PC-9 (cell line): Measurements from ENCODE around the gene PDE4D. TPM values are rescaled to one million over a fixed set of nuclear protein-coding genes. Genes with fewer than 3 reads are reported as not detected.

Experiments used
- BruUV-seq: library from RNA; stranded (reverse); fragments of 400-500 nt; replicated peaks from 2 replicates; lab custom pipeline; 2021; lab: Mats Ljungman, UMichigan
- CTCF ChIA-PET: fragments of 300-600 bp; sonication (Branson Sonifier 250); formaldehyde crosslinking; loops from one replicate; lab custom pipeline; 2022; ENCODE audit warnings: antibody characterized with exemption; lab: Charles Lee
- POLR2A ChIA-PET: fragments of 300-600 bp; sonication (Branson Sonifier 250); formaldehyde crosslinking; loops from one replicate; lab custom pipeline; 2022; ENCODE audit warnings: antibody characterized with exemption; ENCODE audit not compliant: unreplicated experiment; lab: Charles Lee
- DNase-seq, 2 experiments: peaks; one replicate each; pipeline versions ENCODE4 v3.0.0 to v3.0.0-alpha.2; 2015 to 2022; ENCODE audit warnings: mixed read lengths in 1 of 2
- H2AFZ ChIP-seq: fragments of 200-600 bp; sonication (generic); 2 replicates; pipeline ENCODE4 v1.8.1; 2017; ENCODE audit warnings: antibody characterized with exemption
- H3F3A ChIP-seq: fragments of 200-600 bp; sonication (generic); 2 replicates; pipeline ENCODE4 v1.8.1; 2017; ENCODE audit warnings: antibody characterized with exemption, mild to moderate bottlenecking, low read depth; ENCODE audit not compliant: insufficient read depth
- H3K27ac ChIP-seq: fragments of 200-600 bp; sonication (generic); 2 replicates; pipeline ENCODE4 v1.6.1; 2016; ENCODE audit warnings: mixed run types
- H3K27me3 ChIP-seq: fragments of 200-600 bp; sonication (generic); 2 replicates; pipeline ENCODE4 v1.6.1; 2016; ENCODE audit warnings: low read depth, mixed run types; ENCODE audit not compliant: insufficient read depth
- H3K36me3 ChIP-seq: fragments of 200-600 bp; sonication (generic); 2 replicates; pipeline ENCODE4 v1.6.1; 2016; ENCODE audit warnings: low read depth, mixed run types
- H3K4me1 ChIP-seq: fragments of 200-600 bp; sonication (generic); replicated peaks from 2 replicates; pipeline ENCODE4 v1.6.1; 2016; ENCODE audit warnings: mixed run types; ENCODE audit not compliant: insufficient read depth
- H3K4me2 ChIP-seq: fragments of 200-600 bp; sonication (generic); 2 replicates; pipeline ENCODE4 v1.6.1; 2017; ENCODE audit warnings: mixed run types
- H3K4me3 ChIP-seq: fragments of 200-600 bp; sonication (generic); 2 replicates; pipeline ENCODE4 v1.6.1; 2016; ENCODE audit warnings: mixed run types
- H3K79me2 ChIP-seq: fragments of 200-600 bp; sonication (generic); 2 replicates; pipeline ENCODE4 v1.6.1; 2017; ENCODE audit warnings: low read depth, mixed run types
- H3K9me2 ChIP-seq: fragments of 200-600 bp; sonication (generic); 2 replicates; pipeline ENCODE4 v1.8.1; 2017; ENCODE audit warnings: mild to moderate bottlenecking; ENCODE audit not compliant: insufficient read depth
- H3K9me3 ChIP-seq: fragments of 200-600 bp; sonication (generic); 2 replicates; pipeline ENCODE4 v1.8.1; 2016; ENCODE audit warnings: low read depth; ENCODE audit not compliant: insufficient read depth
- H4K20me1 ChIP-seq: fragments of 200-600 bp; sonication (generic); 2 replicates; pipeline ENCODE4 v1.8.1; 2017; ENCODE audit not compliant: insufficient read depth
- EZH2 ChIP-seq: fragments of 200-600 bp; sonication (generic); IDR thresholded peaks from 2 replicates; pipeline ENCODE4 v1.8.0; 2017; ENCODE audit warnings: antibody characterized with exemption, low read depth
- intact Hi-C: fragments of 100-400 bp; cut with micrococcal nuclease; formaldehyde crosslinking; loops from one replicate; pipeline ENCODE4 v1.10.0; 2022; ENCODE audit not compliant: unreplicated experiment
- total RNA-seq: library from RNA; stranded (reverse); gene quantifications from 2 replicates; pipeline ENCODE4 v1.2.3, GENCODE V29; 2021
- TF ChIP-seq, protein P1 (sequence below): fragments of 200-600 bp; sonication (generic); conservative IDR thresholded peaks from 2 replicates; pipeline ENCODE4 v1.6.1; 2017; ENCODE audit warnings: mixed run types, antibody characterized with exemption, mild to moderate bottlenecking, moderate library complexity

The PDE4D gene
- total RNA-seq, 1 experiment from 2014 or later, result 9.8 TPM

DNA sequence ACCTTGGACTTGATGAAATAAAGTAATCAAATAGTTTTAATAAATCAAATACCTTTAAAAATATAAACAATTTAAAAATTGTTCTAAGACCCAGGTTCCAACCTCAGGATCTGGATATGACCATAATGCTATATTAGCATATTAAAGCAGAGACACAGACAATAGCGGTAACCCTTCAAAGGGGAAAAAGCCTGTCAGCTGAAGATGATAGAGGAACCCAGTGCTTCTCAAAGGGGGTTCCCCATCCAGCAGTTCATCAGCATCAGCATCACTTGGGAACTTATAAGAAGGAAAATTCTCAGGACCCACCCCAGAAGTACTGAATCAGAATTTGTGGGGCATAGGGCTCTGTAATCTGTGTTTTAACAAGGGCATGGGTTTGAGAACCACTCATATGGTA lies 791.1 kb downstream of the PDE4D start:
- no peak for DNase-seq
- H2AFZ ChIP-seq, result no peak overlapping the region
- TF ChIP-seq, protein P1, sequence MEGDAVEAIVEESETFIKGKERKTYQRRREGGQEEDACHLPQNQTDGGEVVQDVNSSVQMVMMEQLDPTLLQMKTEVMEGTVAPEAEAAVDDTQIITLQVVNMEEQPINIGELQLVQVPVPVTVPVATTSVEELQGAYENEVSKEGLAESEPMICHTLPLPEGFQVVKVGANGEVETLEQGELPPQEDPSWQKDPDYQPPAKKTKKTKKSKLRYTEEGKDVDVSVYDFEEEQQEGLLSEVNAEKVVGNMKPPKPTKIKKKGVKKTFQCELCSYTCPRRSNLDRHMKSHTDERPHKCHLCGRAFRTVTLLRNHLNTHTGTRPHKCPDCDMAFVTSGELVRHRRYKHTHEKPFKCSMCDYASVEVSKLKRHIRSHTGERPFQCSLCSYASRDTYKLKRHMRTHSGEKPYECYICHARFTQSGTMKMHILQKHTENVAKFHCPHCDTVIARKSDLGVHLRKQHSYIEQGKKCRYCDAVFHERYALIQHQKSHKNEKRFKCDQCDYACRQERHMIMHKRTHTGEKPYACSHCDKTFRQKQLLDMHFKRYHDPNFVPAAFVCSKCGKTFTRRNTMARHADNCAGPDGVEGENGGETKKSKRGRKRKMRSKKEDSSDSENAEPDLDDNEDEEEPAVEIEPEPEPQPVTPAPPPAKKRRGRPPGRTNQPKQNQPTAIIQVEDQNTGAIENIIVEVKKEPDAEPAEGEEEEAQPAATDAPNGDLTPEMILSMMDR, result no peak
- TF ChIP-seq EZH2, result no peak
- no peak overlapping the region for H3K27ac ChIP-seq
- no peaks in the 10 kb centered on the region for H3K9me2 ChIP-seq
- no peaks in the 10 kb centered on the region for H4K20me1 ChIP-seq
- H3K4me3 ChIP-seq, result no peak overlapping the region
- H3K9me3 ChIP-seq, result no peaks in the 10 kb centered on the region
- no TSS peak for BruUV-seq
- intact Hi-C loops, result no loop called here
- H3K36me3 ChIP-seq, result no peaks in the 10 kb centered on the region
- no peaks in the 10 kb centered on the region for H3K79me2 ChIP-seq
- H3K27me3 ChIP-seq, result no peaks in the 10 kb centered on the region
- no peaks in the 10 kb centered on the region; the same call in 1 of the 2 replicates for H3F3A ChIP-seq
- ChIA-PET CTCF (no interaction called here), POLR2A (no interaction called here)
- H3K4me2 ChIP-seq, result no peak overlapping the region
- H3K4me1 ChIP-seq, result no peaks in the 10 kb centered on the region; the same call in 1 of the 2 replicates

DNA sequence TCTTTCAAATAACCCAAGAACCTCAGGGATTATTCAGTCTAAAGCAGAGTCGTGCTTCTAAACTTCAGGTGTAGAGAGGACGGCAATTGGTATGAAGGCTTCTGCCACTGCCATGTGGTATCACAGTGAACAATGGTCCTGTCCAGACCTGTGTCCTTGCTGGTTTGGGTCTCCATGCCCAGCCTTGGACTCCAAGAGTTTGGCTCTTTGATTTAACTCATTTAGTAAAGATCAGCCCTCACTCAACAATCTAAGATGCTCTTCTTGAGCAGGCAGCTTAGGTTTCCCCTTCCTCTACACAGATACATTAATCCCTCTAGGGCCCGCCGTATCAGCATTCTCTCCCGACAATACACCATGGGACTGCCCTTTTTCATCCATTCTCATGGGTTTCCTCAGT lies 792.7 kb downstream of the PDE4D start:
- H3K4me3 ChIP-seq, result no peak overlapping the region
- H3K27ac ChIP-seq, result no peak overlapping the region
- H2AFZ ChIP-seq, result no peak overlapping the region
- H3K4me2 ChIP-seq, result no peak overlapping the region
- H4K20me1 ChIP-seq, result no peaks in the 10 kb centered on the region
- H3K79me2 ChIP-seq, result no peaks in the 10 kb centered on the region
- no peaks in the 10 kb centered on the region for H3K9me3 ChIP-seq
- intact Hi-C loops, result no loop called here
- ChIA-PET CTCF (no interaction called here), POLR2A (no interaction called here)
- TF ChIP-seq EZH2, result no peak
- TF ChIP-seq, protein P1, result no peak
- H3K4me1 ChIP-seq, result no peaks in the 10 kb centered on the region; the same call in 1 of the 2 replicates
- no peaks in the 10 kb centered on the region for H3K36me3 ChIP-seq
- H3K27me3 ChIP-seq, result no peaks in the 10 kb centered on the region
- BruUV-seq, result no TSS peak
- H3F3A ChIP-seq, result no peaks in the 10 kb centered on the region; the same call in 1 of the 2 replicates
- H3K9me2 ChIP-seq, result no peaks in the 10 kb centered on the region
- no peak for DNase-seq

DNA sequence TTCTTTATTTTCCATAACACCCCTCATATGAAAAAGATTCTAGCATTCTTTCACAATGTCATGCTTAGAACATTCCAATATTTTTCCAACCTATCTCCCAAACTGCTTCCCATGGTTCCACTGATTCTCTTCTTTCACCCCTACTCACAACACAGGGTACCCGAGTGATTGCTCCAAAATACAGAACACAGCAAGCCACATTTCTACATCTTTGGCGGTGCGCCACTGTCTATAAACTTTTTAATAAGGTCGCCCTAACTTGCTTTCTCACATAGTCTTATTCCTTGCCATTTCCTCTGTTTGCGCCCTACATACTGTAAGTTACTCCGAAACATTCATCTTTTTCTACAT lies 793.6 kb downstream of the PDE4D start:
- no TSS peak for BruUV-seq
- Histone ChIP-seq H3K4me1 (no peaks in the 10 kb centered on the region; the same call in 1 of the 2 replicates), H3K27me3 (no peaks in the 10 kb centered on the region), H3K79me2 (no peaks in the 10 kb centered on the region), H3K4me2 (no peak overlapping the region), H4K20me1 (no peaks in the 10 kb centered on the region), H3K9me3 (no peaks in the 10 kb centered on the region), H3K27ac (no peak overlapping the region), H2AFZ (no peak overlapping the region), H3K36me3 (no peaks in the 10 kb centered on the region), H3F3A (no peaks in the 10 kb centered on the region), H3K9me2 (no peaks in the 10 kb centered on the region), H3K4me3 (no peak overlapping the region)
- no peak for DNase-seq
- POLR2A ChIA-PET, result no interaction called here
- intact Hi-C loops, result no loop called here
- TF ChIP-seq, protein P1, result no peak
- CTCF ChIA-PET, result no interaction called here
